HUES6 (cell line): ENCODE measurements around the gene F11R.
"Not testable (repeated sequence)": the region's sequence is repeated elsewhere in the genome, so short reads cannot be mapped to it uniquely, and the experiment has no call there.

ENCODE experiments used
- H3K27ac ChIP-seq: 2 replicates; pipeline ENCODE4 v1.7.0; 2013; ENCODE audit warnings: low read depth, mild to moderate bottlenecking, low read length, inconsistent platforms
- H3K27me3 ChIP-seq: 2 replicates; pipeline ENCODE4 v1.6.1; 2013; ENCODE audit warnings: low read length; ENCODE audit not compliant: control insufficient read depth, insufficient read depth
- H3K36me3 ChIP-seq: 2 replicates; pipeline ENCODE4 v1.6.1; 2013; ENCODE audit warnings: low read length; ENCODE audit not compliant: control insufficient read depth, insufficient read depth
- H3K4me1 ChIP-seq: 2 replicates; pipeline ENCODE4 v1.6.1; 2013; ENCODE audit warnings: low read length; ENCODE audit not compliant: control insufficient read depth, insufficient read depth
- H3K4me3 ChIP-seq: 2 replicates; pipeline ENCODE4 v1.5.1; 2013; ENCODE audit warnings: low read depth, low read length
- H3K9ac ChIP-seq: one replicate; pipeline ENCODE4 v1.6.1; 2013; ENCODE audit warnings: mild to moderate bottlenecking, low read length
- H3K9me3 ChIP-seq: 2 replicates; pipeline ENCODE4 v1.6.1; 2013; ENCODE audit warnings: low read depth, low read length; ENCODE audit not compliant: control insufficient read depth, insufficient read depth

Gene F11R

GRCh38 chr1:160945881-160946280 lies 75.1 kb downstream of the F11R start:
- H3K9me3 ChIP-seq, H3K27me3 ChIP-seq, H3K27ac ChIP-seq, H3K9ac ChIP-seq, H3K36me3 ChIP-seq, H3K4me3 ChIP-seq: not testable (repeated sequence)
- H3K4me1 ChIP-seq = peaks cover 38% of the 10 kb centered on the region; the same call in 1 of the 2 replicates
